Inflammatory macrophage (primary cell): ENCODE measurements around the gene CDO1.

ENCODE experiments used
- DNase-seq, 2 donors: peaks; one replicate each; pipeline ENCODE4 v3.0.0-alpha.2; 2020 to 2022

Gene CDO1

GRCh38 chr5:115785381-115786065 is 30.9 kb downstream of the CDO1 start:
- DNase-seq = no peak

GRCh38 chr5:115778417-115778816 is 38.0 kb downstream of the CDO1 start:
- no peak for DNase-seq

GRCh38 chr5:115776989-115777388 is 39.5 kb downstream of the CDO1 start:
- DNase-seq = no peak

- no peak for DNase-seq
Observed at GRCh38 chr5:115775999-115776398, 40.5 kb downstream of the CDO1 start.

DNA sequence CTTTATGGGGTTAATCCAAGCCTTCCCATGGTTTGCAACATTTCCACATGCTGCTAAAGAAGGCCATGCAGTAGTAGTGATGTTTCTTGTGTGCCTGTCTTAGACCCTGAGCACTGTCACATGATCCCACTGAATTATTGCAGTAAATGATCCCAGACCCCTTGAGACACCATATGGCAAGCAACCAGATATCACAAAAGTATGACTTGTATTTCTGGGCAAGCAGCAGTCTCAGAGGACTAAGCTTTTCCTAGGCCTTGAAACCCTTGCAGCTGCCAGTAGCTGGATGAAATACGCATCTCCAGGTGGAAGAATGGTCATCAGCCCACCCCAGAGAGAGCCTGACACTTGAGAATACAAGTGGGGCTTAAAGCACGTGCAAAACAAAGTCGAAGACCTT is 41.8 kb downstream of the CDO1 start:
- no peak for DNase-seq

DNA sequence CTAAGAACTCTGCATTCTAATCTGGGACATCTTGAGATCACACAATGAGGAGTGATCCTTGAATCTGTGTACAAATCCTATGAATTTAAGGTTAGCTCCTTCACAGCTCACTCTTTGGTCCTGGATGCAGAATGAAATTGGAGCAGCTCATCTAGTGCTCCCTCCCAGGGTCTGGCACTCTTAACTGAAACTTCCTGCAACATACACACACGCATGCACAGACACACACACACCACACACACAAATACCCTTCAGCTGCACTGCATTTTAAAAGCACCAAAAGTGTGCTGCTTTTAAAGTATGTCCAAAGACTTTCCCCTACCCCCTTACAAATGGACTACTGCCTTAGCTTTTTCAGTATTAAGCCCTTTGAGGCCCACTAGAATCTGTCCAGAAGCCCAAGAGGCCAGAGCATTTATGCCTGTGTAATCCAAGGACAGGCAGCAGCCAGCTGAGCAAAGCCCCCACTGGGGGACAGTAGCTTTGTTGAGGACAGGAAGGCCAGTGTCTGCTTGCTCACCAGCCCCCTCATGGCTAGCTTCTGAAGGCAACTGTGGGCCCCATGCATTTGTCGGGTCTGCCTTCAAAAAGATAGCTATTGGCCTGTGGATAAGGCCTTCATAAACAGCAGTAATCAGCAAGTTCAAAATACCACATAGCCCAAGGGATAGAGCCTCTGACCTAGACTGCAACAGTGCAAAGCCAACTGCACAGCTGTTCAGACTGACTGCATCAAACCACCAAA is 43.6 kb downstream of the CDO1 start:
- DNase-seq = no peak

GRCh38 chr5:115770466-115770865 is 46.0 kb downstream of the CDO1 start:
- DNase-seq = no peak

GRCh38 chr5:115767424-115767823 is 49.0 kb downstream of the CDO1 start:
- DNase-seq = no peak

DNA sequence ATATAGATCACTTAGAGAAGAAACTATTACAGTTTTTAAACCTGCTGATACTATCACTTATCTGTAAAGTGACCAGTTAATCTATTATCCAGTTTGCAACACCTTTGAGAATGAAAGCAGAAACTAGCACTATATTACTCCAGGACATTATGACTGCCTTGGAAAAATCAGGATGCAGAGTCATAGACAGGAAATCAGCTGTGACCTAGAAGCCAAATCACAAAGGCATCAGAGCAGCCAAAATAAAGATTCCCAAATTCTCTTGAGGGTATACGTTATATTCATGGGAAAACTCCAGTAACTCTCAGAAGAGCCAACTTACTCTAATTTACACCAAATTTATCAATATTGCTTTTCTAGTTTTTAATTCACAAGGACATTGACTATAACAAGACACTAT is 49.9 kb downstream of the CDO1 start:
- no peak for DNase-seq

DNA sequence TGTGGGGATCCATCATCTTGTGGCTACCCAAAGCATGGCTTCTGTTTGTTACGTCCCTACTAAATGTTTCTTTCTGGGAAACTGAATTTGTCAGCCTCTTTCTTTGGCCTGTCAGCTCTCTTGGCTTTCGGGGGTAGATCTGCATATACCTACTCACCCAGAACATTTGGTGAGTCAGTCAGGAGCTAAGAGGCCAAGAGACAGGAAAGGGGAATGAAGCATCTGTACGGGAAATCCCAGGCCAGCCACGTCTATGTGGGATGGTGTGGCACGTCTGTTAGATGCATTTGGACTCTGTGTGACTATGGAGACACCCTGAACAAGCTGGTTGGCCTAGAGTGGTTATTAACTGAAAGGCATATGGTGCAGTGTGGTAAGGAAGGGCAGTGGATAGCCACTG is 58.1 kb downstream of the CDO1 start:
- no peak for DNase-seq

DNA sequence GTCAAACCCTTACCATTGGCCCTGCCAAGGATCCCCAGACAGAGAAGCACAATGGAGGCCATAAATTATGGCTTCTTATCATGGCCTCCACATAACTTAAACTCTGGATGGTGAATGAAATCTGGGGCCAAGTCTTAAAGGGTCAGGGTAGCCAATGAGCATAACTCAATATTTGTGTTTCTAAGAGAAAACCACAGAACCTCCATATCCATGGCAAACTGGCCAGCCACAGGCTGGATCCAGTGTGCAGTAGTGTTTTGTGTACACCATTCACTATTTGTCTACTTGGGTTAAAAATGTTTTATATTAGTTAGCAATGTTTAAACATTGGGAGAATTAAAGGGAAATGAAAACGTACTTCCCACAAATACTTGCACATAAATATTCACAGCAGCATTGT is 60.8 kb downstream of the CDO1 start:
- no peak for DNase-seq
